ENCODE results near the gene POC1A. TPM values are rescaled to one million over a fixed set of nuclear protein-coding genes. Genes with fewer than 3 reads are reported as not detected.
"Not testable (repeated sequence)": the region's sequence is repeated elsewhere in the genome, so short reads cannot be mapped to it uniquely, and the experiment has no call there.

POC1A gene
- total and polyA plus RNA-seq, 2 of the 4 experiments (the other 2 are of a cell fraction): 10.6 to 11.5 TPM

GRCh38 chr3:52043039-52043438 lies 111.2 kb downstream of the POC1A start:
- H2AK5ac ChIP-seq (ENCODE audit: low read depth, low read length); H2BK5ac ChIP-seq (ENCODE audit: low read depth, low read length, poor library complexity, severe bottlenecking); H2AK9ac ChIP-seq (replicated peaks; ENCODE audit: low read depth, low read length, poor library complexity); H3K18ac ChIP-seq (ENCODE audit: low read depth, low read length); dilution Hi-C loops (cut with HindIII; ENCODE audit: low sequenced_read_pairs, unreplicated experiment); in situ Hi-C loops (cut with MboI; ENCODE audit: low sequenced_read_pairs); H3K4me3 ChIP-seq (ENCODE audit: insufficient read depth, low read depth, low read length); H2BK120ac ChIP-seq (ENCODE audit: low read depth, low read length); H3K56ac ChIP-seq (ENCODE audit: extremely low read depth, insufficient read depth, low read length); H2BK15ac ChIP-seq (ENCODE audit: low read depth, low read length); H4K20me1 ChIP-seq (ENCODE audit: insufficient read depth, low read length); H3K27me3 ChIP-seq (ENCODE audit: control insufficient read depth, insufficient read depth, low read length); H3K9ac ChIP-seq (ENCODE audit: low read depth, low read length); BruUV-seq (replicated peaks); intact Hi-C loops (cut with micrococcal nuclease); DNase-seq; ATAC-seq (ENCODE audit: low read depth); POLR2A ChIA-PET (ENCODE audit: unreplicated experiment); H2AFZ ChIP-seq (replicated peaks; ENCODE audit: low read length, poor library complexity); H3K14ac ChIP-seq (replicated peaks; ENCODE audit: low read depth, low read length); H3K27ac ChIP-seq (ENCODE audit: insufficient read depth, low read length); H4K8ac ChIP-seq (ENCODE audit: low read depth in 2 of 2, low read length in 2 of 2); H3K4me2 ChIP-seq (ENCODE audit: low read depth, low read length); H3K36me3 ChIP-seq (ENCODE audit: control insufficient read depth, insufficient read depth, low read length); H4K91ac ChIP-seq (ENCODE audit: insufficient read depth, low read depth, low read length); H4K5ac ChIP-seq (ENCODE audit: low read depth, low read length); H3K23ac ChIP-seq (ENCODE audit: low read depth, low read length); H2BK20ac ChIP-seq (ENCODE audit: low read depth, low read length); H3K9me3 ChIP-seq (ENCODE audit: control insufficient read depth, insufficient read depth, low read length); H3K4ac ChIP-seq (ENCODE audit: low read depth, low read length): not testable (repeated sequence)
- 100% methylated on average over 1 of the region's 1 CpG; no CpG with 5 or more reads in 1 of the 2 experiments for WGBS, 2 experiments (ENCODE audit: extremely low coverage in 2 of 2, insufficient read length in 1 of 2)
- H3K79me1 ChIP-seq (ENCODE audit: low read depth in 1 of 2, low read length in 2 of 2): peaks cover 6 to 17% of the 10 kb centered on the region in 2 experiments
- H3K9me1 ChIP-seq (ENCODE audit: insufficient read depth, low read length): peaks cover 21% of the 10 kb centered on the region
- H3K4me1 ChIP-seq (ENCODE audit: control insufficient read depth, insufficient read depth, low read length): peaks cover 25% of the 10 kb centered on the region
- CTCF ChIA-PET: interaction anchor here (0.7 kb wide), 1 partner anchor 42 kb away, joined by 5 read pairs; no protein-coding TSS in a partner anchor

All from IMR-90 (cell line).